Panc1 (cell line): ENCODE results near the gene PSTPIP1. TPM values are rescaled to one million over a fixed set of nuclear protein-coding genes. Genes with fewer than 3 reads are reported as not detected.

ENCODE experiments used
- ATAC-seq: fragments of 200-7000 bp; cut with Tn5 transposase; 2 replicates; pipeline ENCODE4 v1.9.1; 2020; ENCODE audit warnings: mild to moderate bottlenecking, moderate library complexity
- BruUV-seq: library from RNA; stranded (reverse); fragments of 400-500 nt; replicated peaks from 2 replicates; lab custom pipeline; 2021; lab: Mats Ljungman, UMichigan
- CTCF ChIA-PET: fragments of 300-600 bp; sonication (Branson Sonifier 250); formaldehyde crosslinking; loops from one replicate; lab custom pipeline; 2022; ENCODE audit warnings: antibody characterized with exemption; lab: Charles Lee
- POLR2A ChIA-PET: fragments of 300-600 bp; sonication (Branson Sonifier 250); formaldehyde crosslinking; loops from one replicate; lab custom pipeline; 2022; ENCODE audit warnings: antibody characterized with exemption; lab: Charles Lee
- DNase-seq: peaks from one replicate; pipeline ENCODE4 v3.0.0-alpha.2; 2010; ENCODE audit warnings: low read depth, low spot score
- H3K27ac ChIP-seq: 2 replicates; pipeline ENCODE4 v1.5.1; 2011; ENCODE audit warnings: mild to moderate bottlenecking, low read length, inconsistent platforms
- H3K27me3 ChIP-seq: fragments of 200-500 bp; sonication (Bioruptor generic); 2 replicates; pipeline ENCODE4 v1.6.0; 2014; ENCODE audit warnings: low read length, inconsistent platforms; ENCODE audit not compliant: control insufficient read depth, insufficient read depth
- H3K36me3 ChIP-seq: fragments of 200-500 bp; sonication (Bioruptor generic); 2 replicates; pipeline ENCODE4 v1.5.1; 2014; ENCODE audit warnings: inconsistent platforms, mild to moderate bottlenecking, low read length, moderate library complexity; ENCODE audit not compliant: control insufficient read depth, insufficient read depth
- H3K4me1 ChIP-seq: 2 replicates; pipeline ENCODE4 v1.5.1; 2011; ENCODE audit warnings: inconsistent platforms, mild to moderate bottlenecking, low read length, moderate library complexity; ENCODE audit not compliant: control insufficient read depth, insufficient read depth
- H3K4me3 ChIP-seq, 2 experiments: 2 replicates each; pipeline ENCODE4 v1.5.1; 2011 to 2012; ENCODE audit warnings: low read depth in 2 of 2, low read length in 2 of 2, mild to moderate bottlenecking in 2 of 2, inconsistent platforms in 1 of 2, moderate library complexity in 1 of 2
- H3K9me3 ChIP-seq: fragments of 200-500 bp; sonication (Bioruptor generic); 2 replicates; pipeline ENCODE4 v1.5.1; 2014; ENCODE audit warnings: low read depth, mild to moderate bottlenecking, inconsistent platforms, low read length, moderate library complexity; ENCODE audit not compliant: control insufficient read depth, insufficient read depth
- POLR2AphosphoS5 ChIP-seq: IDR thresholded peaks from 2 replicates; pipeline ENCODE4 v1.6.1; 2012; ENCODE audit warnings: mild to moderate bottlenecking, low read depth, low read length, moderate library complexity
- SIN3A ChIP-seq: IDR thresholded peaks from 2 replicates; pipeline ENCODE4 v1.6.1; 2012; ENCODE audit warnings: low read depth, mild to moderate bottlenecking, low read length, moderate library complexity, borderline replicate concordance; ENCODE audit not compliant: insufficient read depth
- TCF7L2 ChIP-seq: IDR thresholded peaks from 2 replicates; pipeline ENCODE4 v1.6.1; 2011; ENCODE audit warnings: mild to moderate bottlenecking, low read depth, low read length, inconsistent platforms
- in situ Hi-C: cut with HindIII; loops from 2 replicates; pipeline ENCODE4 v1.10.0; 2016; ENCODE audit warnings: low sequenced_read_pairs, low pct_unique_long_range_greater_than_20kb
- intact Hi-C: fragments of 100-400 bp; cut with micrococcal nuclease; formaldehyde crosslinking; loops from one replicate; pipeline ENCODE4 v1.10.0; 2022; ENCODE audit not compliant: unreplicated experiment
- total RNA-seq: library from RNA; stranded (reverse); gene quantifications from one replicate; pipeline ENCODE4 v1.2.1, GENCODE V29; 2021; ENCODE audit not compliant: unreplicated experiment
- TF ChIP-seq, protein P1 (sequence below): fragments of 450-650 bp; IDR thresholded peaks from 2 replicates; pipeline ENCODE4 v1.5.1; 2017; ENCODE audit warnings: mild to moderate bottlenecking
- TF ChIP-seq, protein P2 (sequence below), 2 experiments: IDR thresholded peaks; 2 replicates each; pipeline ENCODE4 v1.6.1; 2011 to 2012; ENCODE audit warnings: low read depth in 2 of 2, control low read depth in 1 of 2, low read length in 1 of 2, mild to moderate bottlenecking in 1 of 2, moderate library complexity in 1 of 2; ENCODE audit not compliant: insufficient read depth in 1 of 2

Gene PSTPIP1
- total RNA-seq, 1 experiment from 2014 or later: 0.46 TPM

- CTCF ChIA-PET: no interaction called here
Observed at GRCh38 chr15:77010857-77011256, 15.9 kb downstream of the PSTPIP1 start.

DNA sequence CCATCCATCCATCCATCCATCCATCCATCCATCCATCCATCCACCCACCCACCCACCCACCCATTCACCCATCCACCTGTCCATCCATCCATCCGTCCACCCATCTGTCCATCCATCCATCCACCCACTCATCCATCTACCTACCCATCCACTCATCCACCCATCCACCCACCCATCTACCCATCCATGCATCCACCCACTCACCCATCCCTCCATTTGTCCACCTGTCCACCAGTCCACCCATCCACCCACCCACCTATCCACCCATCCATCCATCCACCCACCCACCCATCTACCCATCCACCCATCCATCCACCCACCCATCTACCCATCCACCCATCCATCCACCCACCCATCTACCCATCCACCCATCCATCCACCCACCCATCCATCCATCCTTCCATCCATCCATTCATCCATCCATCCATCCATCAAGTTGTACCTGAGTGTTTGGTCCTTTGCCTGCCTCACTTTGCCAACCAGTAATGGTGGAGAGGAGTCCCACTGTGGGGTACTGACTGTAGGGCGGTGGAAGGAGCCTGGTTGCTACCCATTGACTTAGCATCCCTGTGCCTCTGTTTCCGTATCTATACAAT, 17.3 kb downstream of the PSTPIP1 start:
- no peaks in the 10 kb centered on the region for H3K9me3 ChIP-seq
- no peaks in the 10 kb centered on the region for H3K27me3 ChIP-seq
- no peak overlapping the region for H3K27ac ChIP-seq
- ATAC-seq (no peak), DNase-seq (no peak)
- no TSS peak for BruUV-seq
- intact Hi-C loops (no loop called here), in situ Hi-C loops (no loop called here)
- H3K4me3 ChIP-seq: no peak overlapping the region
- no peak for TF ChIP-seq POLR2AphosphoS5
- TF ChIP-seq, protein P1, sequence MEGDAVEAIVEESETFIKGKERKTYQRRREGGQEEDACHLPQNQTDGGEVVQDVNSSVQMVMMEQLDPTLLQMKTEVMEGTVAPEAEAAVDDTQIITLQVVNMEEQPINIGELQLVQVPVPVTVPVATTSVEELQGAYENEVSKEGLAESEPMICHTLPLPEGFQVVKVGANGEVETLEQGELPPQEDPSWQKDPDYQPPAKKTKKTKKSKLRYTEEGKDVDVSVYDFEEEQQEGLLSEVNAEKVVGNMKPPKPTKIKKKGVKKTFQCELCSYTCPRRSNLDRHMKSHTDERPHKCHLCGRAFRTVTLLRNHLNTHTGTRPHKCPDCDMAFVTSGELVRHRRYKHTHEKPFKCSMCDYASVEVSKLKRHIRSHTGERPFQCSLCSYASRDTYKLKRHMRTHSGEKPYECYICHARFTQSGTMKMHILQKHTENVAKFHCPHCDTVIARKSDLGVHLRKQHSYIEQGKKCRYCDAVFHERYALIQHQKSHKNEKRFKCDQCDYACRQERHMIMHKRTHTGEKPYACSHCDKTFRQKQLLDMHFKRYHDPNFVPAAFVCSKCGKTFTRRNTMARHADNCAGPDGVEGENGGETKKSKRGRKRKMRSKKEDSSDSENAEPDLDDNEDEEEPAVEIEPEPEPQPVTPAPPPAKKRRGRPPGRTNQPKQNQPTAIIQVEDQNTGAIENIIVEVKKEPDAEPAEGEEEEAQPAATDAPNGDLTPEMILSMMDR: no peak
- TF ChIP-seq TCF7L2: no peak
- TF ChIP-seq, protein P2, sequence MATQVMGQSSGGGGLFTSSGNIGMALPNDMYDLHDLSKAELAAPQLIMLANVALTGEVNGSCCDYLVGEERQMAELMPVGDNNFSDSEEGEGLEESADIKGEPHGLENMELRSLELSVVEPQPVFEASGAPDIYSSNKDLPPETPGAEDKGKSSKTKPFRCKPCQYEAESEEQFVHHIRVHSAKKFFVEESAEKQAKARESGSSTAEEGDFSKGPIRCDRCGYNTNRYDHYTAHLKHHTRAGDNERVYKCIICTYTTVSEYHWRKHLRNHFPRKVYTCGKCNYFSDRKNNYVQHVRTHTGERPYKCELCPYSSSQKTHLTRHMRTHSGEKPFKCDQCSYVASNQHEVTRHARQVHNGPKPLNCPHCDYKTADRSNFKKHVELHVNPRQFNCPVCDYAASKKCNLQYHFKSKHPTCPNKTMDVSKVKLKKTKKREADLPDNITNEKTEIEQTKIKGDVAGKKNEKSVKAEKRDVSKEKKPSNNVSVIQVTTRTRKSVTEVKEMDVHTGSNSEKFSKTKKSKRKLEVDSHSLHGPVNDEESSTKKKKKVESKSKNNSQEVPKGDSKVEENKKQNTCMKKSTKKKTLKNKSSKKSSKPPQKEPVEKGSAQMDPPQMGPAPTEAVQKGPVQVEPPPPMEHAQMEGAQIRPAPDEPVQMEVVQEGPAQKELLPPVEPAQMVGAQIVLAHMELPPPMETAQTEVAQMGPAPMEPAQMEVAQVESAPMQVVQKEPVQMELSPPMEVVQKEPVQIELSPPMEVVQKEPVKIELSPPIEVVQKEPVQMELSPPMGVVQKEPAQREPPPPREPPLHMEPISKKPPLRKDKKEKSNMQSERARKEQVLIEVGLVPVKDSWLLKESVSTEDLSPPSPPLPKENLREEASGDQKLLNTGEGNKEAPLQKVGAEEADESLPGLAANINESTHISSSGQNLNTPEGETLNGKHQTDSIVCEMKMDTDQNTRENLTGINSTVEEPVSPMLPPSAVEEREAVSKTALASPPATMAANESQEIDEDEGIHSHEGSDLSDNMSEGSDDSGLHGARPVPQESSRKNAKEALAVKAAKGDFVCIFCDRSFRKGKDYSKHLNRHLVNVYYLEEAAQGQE (IDR thresholded peaks at IDR 0.05; ENCODE audit: insufficient read depth in 1 of 2, low read depth in 2 of 2, low read length in 1 of 2): no peak
- no peak for TF ChIP-seq SIN3A
- ChIA-PET CTCF (no interaction called here), POLR2A (no interaction called here)
- no peaks in the 10 kb centered on the region for H3K4me1 ChIP-seq
- H3K36me3 ChIP-seq: no peaks in the 10 kb centered on the region

More at GRCh38 chr15:77010857-77011256, 15.9 kb downstream of the PSTPIP1 start:
- Histone ChIP-seq H3K36me3 (no peaks in the 10 kb centered on the region), H3K9me3 (no peaks in the 10 kb centered on the region), H3K4me1 (no peaks in the 10 kb centered on the region), H3K4me3 (no peak overlapping the region), H3K27me3 (no peaks in the 10 kb centered on the region), H3K27ac (no peak overlapping the region)
- BruUV-seq: no TSS peak
- TF ChIP-seq, protein P2 (IDR thresholded peaks at IDR 0.05; ENCODE audit: insufficient read depth in 1 of 2, low read depth in 2 of 2, low read length in 1 of 2): no peak
- TF ChIP-seq, protein P1: no peak
- TF ChIP-seq TCF7L2 (no peak), SIN3A (no peak)
- in situ Hi-C loops (no loop called here), intact Hi-C loops (no loop called here)
- DNase-seq (no peak), ATAC-seq (no peak)
- POLR2A ChIA-PET: no interaction called here
